IMR-90 (cell line): ENCODE results near the gene RHOB.

Experiments
- CTCF ChIP-seq: conservative IDR thresholded peaks from 2 replicates; pipeline ENCODE4 v1.5.1; 2012; ENCODE audit warnings: mild to moderate bottlenecking, low read depth, low read length, improper control_type of control experiment
- FOS ChIP-seq: fragments of 150-350 bp; IDR thresholded peaks from 2 replicates; pipeline ENCODE4 v1.6.1; 2016; ENCODE audit warnings: low read depth, low read length
- MAFK ChIP-seq: IDR thresholded peaks from 2 replicates; pipeline ENCODE4 v1.6.1; 2012; ENCODE audit warnings: low read depth, low read length, improper control_type of control experiment
- POLR2A ChIP-seq: IDR thresholded peaks from 2 replicates; pipeline ENCODE4 v1.6.1; 2012; ENCODE audit warnings: mild to moderate bottlenecking, low read depth, low read length
- RFX5 ChIP-seq: IDR thresholded peaks from 2 replicates; pipeline ENCODE4 v1.8.0; 2012; ENCODE audit warnings: low read depth, mild to moderate bottlenecking, low read length, moderate library complexity

DNA sequence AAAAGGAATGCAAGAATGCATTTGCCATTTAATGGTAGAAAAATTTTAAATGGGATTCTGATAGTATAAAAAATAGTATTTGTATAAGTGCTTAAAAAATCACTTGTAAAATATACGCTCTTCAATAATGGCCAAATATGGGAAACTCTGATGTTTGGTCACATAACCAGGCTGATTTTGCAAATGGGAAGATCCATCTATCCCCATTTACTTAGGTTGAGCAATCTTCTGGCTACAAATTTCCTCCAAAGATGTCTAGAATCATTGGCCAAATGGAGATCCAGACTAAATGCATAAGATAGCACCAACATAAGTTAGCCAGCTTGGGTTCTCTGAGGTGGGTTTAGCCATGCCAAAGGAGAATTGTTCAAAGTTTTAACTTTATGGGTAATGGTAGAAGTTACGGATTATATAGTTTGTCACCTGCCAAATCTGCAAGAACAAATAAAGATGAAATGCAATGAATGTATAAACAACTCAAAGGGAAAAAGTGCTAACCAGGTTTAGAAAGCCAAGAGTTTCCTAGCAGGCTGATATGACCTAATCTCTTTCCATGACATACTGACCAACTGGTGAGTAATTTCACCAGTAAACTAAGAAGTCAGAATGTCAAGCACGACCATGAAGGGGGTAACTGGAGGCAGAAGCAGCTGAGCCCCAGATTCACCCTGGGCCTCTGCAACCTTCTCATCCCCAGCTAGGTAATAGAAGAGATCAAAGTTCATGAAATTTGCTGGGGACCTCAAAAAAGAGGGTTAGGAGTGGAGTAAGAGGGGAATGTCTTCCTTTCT, 10.0 kb downstream of the RHOB start:
- no peak for TF ChIP-seq CTCF
- TF ChIP-seq MAFK = no peak
- TF ChIP-seq RFX5 = no peak
- TF ChIP-seq FOS = no peak
- TF ChIP-seq POLR2A = no peak
